Inflammatory macrophage treated with lipopolysaccharide for 1 hour (primary cell): ENCODE results near the gene MAJIN.

Experiments
- DNase-seq, 2 donors: peaks; one replicate each; pipeline ENCODE4 v3.0.0-alpha.2; 2020 to 2022

MAJIN gene

DNA sequence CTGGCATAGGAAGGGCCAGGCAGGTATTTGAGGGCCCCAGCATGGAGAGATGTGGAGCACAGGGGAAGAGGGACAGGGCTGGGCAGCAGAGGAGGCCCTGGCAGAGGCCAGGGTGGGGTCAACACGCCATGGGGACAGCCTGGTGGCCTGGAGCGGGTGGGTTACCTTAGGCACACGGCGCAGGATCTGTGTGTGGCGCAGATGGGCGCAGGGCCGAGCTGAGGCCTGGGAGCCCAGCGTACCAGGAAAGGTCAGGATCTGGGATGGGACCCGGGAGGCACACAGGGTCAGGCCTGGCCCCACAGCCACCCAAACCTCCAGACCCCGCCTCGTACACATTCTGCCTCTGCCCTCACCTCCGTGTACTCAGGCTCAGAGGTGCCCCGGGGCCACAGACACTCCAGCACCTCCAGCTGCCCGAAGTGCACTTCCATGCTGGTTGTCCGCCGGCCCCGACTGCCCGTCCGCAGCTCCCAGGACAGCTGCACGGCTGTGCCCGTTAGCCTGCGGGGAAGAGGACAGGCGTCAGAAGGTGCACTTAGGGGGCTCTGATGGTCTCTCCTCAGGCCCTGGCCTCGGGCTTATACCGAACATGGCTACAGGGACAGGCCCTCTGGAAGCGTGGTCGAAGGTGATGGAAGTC lies 61.3 kb downstream of the MAJIN start:
- no peak for DNase-seq

DNA sequence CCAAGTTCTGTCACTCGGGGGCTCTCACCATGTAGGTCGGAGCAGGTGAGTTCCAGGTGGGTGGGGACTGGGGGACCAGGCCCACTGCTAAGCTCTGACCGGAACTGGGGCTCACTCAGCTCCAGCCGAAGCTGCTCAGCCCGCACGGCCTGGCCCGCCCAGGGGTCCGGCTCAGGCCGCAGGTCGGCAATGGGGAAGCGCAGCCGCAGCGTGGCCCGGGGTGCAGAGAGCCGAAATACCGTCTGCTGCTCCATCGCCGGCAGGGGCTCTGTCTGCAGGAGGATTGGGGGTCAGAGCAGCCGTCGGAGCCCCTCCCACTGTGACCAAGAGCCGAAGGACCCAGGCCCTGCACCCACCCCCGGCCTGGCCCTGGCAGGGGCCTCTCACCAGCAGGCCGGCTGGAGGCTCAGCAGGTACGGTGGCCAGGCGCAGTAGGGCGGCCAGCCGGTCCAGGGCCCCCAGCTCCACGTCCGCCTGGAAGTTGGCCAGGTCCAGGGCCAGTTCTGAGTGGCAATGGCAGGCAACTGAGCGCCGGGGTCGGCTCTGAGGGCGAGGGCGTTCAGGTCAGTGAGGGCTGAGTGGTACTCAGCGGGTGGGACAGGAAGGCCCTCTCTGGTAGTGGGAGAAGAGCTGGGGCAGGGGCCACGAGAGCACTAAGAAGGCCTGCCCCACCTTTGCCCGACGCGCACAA lies 62.1 kb downstream of the MAJIN start:
- no peak for DNase-seq

DNA sequence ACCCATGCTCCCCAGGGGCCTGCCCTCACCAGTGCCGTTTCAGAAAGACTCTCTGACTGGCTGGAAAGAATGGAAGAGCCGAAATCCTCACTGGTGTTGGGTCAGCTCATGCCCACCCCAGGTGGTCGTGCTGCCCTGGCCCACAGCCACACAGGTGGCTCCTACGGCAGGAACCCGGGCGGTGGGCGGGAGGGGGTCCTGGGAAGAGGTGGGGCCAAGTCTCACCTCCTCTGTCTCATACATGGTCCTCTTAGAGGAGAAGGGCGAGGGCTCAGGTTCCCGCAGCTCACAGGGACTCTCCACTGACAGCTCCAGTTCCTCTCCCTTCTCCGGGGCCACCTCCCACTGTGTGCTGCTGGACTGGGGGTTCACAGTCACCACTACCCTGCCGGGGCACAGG lies 63.1 kb downstream of the MAJIN start:
- no peak for DNase-seq

DNA sequence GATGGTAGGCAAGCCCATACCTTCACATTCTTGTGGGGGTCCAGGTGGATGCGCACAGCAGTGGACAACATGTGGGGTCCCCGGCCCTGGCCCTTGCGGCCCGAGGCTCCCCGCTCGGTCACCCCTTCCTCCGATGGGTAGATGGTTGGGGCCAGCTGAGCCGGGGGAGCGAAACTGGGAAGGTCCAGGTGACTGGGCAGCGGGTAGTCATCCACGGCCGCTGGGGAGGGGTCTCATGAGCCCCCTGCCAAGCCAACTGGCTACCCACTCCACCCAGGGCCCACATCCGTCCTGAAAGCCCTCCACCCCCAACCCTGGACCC lies 65.6 kb downstream of the MAJIN start:
- no peak for DNase-seq

DNA sequence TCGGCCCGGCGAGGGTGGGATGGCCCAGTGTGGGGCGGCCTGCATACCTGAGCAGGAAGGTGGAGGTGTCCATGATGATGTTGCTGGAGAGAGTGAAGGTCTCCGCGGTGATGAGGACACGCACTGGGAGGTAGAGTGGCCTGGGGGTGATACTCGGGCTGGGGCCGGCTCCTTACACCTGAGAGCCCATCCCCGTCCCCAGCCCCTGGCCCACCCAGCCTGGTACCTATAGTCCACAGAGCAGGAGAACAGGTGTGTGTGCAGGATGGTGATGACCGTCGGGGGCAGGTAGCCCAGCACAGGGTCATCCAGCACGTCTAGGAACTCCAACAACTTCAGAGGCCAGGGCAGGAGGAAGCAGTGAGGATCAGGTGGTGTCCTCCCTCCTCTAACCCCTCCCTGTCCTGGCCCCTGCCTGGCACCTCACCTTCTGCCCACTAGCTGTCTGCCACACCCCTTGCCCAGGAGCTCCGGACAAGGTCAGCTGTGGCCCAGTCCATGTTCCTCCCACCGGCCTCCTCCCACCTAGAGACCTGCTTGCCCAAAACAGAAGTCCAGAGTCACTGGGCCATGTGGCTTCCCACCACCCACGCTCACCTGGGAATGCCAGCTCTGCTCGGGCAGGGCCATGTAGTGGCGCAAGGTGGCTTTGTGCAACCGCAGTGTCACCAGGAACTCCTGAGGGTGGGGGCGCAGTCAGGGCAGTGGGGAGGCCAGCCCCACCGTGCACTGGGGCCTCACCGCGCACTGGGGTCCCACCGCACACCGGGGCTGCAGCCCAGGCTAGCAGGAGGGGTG lies 66.2 kb downstream of the MAJIN start:
- no peak for DNase-seq

DNA sequence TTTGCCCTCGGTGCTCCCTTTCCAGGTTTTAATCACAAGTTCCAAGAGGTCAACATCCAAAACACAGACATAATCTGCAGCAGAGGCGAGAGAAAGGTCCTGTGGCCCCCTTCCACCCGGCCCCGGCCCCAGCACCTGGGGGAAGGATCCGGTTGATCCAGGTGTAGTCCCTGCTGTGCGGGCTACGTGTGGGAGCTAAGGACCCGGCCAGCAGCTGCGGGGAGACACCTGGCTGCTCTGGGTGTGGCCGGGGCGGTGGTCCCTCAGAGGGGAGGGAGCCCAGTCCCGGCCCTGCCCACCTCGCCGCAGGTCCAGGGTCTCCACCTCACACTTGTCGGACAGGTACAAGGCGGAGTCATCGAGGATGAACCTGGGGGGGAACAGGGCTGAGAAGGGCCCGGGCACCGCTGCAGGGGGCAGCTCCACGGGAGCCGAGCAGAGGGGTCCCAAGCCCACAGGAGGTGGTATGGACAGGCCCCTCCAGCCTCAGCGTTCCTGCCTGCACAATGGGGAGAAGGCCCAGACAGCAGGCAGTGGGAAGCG lies 68.5 kb downstream of the MAJIN start:
- DNase-seq, result no peak

DNA sequence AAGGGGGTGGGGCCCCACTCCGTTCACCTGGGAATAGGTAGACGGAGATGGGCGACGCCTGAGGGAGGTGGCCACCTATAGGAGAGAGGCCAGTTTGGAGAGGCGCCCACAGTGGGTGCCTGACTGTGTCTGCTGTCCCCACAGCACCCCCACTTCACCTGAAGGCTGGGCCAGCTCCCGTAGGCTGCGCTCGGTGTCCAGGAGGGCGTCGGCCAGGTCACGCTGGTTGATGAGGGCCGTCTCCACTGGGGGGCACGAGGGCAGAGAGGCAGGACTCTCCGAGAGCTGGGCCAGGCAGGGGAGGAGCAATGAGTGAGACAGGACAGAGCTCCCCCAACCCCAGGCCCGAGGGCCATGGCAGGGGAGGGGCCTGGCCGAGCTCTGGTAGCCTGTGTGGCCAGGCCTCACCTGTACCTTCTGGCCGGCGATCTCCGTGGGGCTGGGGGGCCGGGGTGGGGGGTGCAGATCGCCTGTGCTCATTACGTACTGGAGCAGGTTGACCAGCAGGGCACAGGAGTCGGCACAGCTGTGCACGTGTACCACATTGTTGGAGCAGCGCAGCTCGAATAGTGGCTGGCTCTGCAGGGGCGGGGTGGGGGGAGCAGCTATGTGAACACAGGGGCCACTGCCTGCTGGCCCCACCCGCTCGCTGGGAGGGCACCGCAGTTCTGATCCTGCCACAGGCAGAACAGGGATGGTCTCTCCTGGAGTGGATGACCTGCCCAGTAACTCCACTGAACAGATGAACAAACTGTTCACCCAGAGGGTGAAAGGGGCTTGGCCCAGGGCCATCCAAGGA lies 69.6 kb downstream of the MAJIN start:
- DNase-seq, result no peak

DNA sequence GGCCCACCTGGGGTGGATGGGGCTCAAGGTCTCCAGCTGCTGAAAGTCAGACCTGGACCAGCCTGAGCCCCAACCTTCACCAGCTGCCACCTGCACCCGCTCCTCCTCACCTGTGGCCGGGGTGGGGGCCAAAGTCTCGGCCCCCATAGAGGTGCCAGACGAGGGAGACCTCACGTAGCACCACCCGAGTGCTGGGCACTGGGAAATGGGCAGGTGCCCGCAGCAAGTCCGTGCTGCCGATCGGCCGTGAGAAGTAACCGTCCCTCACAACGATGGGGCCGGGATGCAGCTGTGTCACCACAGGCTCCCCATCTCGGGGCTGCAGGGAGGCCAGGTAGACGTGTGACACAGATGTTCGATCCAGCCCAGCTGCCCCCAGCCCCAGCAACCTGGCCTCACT lies 71.1 kb downstream of the MAJIN start:
- DNase-seq, result no peak

DNA sequence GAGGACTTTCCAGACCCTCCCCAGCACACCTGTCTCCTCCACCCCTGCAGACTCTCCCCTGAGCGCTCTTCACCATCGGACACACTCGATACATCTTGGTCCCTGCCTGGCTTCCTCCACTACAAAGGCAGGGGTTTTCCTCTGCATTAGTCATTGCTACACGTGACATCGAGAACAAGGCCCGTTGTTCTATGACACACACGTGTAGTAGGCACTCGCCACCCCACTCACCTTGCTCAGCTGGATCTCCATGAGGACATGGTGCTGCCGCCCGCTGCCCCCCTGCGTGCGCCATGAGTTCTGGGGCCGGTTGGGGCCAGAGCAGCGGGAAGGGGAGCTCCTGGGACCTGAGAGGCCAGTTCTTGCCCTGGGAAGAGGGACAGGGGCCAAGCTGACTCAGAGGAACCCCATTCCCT lies 71.6 kb downstream of the MAJIN start:
- no peak for DNase-seq

DNA sequence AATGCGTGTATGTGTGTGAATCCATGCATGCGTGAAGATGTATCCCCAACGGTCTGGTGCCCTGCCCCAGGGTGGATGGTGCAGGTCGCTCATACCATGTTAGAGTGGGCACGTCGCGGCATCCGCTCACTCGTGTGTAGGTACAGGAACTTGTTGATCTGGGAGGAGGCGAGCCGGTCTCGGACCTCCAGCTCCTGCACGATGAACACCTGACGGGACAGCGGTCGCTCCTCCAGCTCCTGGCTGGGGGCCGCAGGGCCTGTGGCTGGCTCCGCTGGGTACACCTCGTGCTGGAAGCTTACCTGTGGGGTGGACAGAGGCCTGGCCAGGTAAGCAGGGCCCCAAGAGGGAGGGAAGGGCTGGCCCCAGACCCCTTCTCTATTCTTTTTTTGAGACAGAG lies 73.4 kb downstream of the MAJIN start:
- no peak for DNase-seq

DNA sequence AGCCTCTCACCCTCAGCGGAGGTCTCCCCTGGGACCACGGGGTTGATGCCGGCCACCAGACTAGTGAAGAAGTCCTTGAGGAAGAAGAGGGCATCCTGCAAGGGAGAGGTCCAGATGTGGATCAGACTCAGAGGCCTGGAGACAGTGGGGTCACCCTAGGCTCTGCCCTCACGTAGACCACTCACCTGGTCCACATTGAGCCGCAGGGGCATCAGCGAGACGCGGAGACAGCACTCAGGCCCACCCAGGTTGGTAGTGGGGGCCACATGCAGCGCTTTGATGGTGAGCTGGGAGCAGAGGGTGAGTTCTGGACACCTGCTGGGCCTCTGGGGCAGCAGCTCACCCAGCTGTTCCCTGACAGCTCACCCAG lies 73.8 kb downstream of the MAJIN start:
- no peak for DNase-seq

DNA sequence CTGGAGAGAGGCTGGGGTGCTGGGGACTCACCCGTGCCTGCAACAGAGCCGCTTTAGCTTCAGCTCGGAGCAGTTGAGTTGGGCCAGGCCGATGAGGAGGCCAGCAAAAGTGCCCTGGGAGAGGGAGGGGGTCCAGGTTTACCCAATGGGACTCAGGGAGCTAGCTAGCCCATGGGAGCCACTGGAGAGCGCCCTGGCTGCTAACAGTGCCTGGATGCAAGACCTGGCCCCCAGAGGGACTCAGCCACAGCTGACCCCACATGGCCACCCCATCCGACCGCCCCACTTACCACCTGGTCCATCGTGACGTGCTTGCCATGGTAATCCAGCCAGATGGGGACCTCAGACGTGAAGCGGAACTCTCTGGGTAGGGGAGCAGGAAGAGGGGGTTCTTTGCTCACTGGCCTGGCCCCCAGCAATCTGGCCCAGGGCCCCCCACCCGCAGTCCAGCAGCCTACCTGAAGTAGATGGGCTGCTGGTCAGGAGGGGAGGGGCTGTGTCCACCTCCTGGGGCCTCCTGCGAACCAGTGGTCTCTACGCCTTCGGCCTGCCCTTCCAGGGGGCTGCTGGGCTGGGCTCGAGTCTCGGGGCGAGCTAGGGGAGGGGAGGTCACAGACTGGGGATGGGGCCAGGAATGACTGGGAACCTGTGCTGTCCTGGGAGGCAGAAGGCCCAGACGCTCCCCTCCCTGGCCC lies 74.4 kb downstream of the MAJIN start:
- no peak for DNase-seq

DNA sequence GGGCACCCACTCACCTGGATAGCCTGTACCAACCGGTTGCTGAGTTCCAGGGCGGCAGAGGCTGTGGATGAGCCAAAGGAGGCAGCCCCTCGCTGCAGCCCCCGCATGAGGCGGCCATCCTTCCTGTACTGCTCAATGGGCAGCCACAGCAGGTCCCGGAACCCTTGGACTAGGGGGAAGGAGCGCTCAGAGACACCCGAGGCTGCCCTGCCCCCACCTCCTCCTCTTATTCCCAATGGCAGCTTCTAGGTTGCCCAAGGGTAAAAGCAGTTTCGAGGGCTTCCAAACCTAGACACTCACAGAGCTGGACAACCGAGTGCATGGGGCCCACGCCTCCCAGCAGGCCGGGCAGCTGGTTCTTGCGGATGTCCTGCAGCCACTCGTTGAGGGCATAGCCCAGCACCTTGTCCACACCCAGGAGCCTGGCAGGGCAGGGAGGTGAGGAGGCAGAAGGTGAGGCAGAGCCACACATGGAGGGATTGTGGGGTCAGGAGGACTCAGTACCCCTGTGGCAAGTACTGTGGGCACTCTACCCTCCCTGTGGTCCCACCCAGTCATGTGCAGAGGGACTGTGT lies 75.4 kb downstream of the MAJIN start:
- no peak for DNase-seq

DNA sequence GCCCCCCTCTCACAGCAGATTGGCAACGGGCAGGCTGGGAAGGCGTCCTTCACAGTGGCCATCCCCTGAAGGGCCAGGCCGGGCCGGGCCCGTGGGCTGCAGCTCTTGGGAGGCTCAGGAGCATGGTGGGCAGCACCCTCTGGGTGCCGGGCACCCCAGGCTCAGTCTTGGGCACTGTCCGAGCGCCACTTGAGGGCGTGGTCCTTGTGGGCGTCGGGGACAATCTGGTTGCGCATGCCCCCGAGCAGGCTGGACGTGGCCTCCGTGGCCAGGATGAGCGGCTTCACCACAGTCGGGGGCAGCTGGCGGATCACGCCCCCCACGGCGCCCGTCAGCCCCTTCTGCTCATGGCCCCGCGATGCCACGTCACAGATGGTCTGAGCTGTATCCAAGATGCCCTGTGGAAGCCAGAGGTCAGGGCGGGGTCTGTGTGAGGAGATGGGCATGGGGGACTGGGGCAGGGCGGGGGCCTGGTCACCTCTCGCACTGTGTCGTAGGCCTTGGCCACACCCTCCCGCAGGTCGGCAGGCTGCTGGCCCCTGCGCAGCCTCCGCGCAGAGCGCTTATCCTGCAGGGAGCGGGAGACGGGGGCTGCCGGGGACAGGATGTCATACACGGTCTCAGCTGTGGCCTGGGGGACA lies 77.0 kb downstream of the MAJIN start:
- DNase-seq, result no peak

DNA sequence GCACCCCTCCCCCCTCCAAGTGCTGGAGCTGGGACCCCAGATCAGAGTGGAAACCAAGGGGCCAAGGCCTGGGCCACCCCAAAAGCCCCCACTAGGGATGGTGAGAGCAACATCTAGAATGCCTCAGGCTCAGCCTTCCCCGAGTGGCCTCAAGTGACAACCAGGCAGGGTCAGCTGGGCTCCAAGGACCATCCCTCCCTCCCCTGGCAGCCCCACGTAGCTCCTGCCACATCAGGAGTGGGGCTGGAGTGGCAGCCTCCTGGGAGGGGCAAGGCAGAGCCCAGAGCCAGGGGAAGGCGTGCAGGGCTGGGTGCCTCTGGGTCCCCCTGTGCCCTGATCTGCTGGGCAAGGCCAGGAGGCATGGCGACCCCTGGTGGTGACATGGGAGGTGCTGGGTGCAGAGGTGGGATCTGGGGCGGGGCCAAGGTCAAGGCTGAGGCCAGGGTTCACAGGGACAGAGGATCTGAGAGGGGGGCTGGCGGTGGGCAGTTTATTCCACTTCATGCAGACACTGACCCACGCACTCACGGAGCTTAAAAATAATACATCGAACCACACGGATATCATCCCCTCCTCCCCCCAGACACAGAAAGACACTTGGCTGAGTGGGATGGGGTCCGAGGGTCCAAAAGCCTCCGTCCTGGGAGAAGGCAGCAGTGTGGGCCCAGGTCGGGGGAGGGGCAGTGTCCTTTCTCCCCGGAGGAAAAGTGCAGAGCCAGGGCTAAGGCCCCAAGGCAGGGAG lies 77.7 kb downstream of the MAJIN start:
- peak; percentile 61 to 92 for DNase-seq

DNA sequence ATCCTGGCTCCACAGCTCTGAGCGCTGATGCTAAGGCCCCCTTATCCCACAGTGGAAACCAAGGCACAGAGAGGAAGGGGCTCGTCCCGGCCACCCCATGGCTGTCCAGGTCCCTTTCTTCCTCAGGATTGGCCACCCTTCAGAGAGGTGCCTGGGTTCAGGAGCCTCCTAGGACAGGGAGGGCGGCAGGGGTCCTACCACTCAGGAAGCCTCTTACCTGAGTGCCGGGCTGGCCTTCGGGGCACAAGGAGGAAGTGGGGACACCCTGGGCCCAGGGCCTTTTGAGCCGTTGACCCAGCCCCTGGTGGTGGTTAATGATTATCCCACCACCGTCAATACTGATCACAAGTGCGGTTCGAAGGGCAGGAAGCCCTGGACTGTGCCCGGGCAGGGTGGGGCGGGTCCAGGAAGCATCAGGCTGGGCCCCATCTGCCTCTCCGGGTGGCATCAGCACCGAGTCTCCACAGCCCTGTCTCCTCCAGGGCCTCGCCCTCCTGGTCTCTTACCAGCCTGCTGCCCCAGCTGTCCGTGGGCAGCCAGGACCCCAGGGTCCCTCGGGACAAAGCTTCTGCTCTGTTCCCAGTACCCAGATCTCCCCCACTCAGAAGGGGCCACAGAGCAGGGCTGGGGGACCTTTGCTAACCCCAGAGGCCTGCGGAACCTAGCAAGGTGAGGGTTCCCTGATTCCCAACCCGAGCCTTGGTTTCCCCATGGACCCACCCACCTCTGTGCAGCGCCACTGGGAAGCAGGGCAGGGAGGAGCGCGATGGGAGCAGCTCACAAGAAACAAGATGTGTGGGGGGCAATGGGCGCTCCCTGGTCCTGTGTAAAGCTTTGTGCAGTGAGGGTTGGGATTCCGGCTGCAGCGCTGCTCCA lies 78.5 kb downstream of the MAJIN start:
- no peak for DNase-seq

DNA sequence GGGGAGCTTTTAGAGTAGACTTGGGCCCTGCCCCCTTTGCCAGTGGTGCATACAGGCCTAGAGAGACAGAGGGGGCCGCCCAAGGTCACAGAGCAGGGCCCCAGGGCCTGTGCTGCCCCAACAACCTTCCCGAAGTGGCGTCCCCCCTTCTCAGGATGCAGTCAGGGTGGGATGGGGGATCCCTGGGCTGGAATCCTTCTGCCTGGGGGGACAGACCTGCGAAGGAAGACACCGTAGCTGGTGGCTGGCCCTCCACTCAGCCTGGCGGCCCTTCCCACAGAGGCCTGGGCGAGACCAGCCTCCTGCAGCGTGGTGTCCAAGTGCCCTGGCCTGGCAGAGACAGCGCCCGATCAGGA lies 79.1 kb downstream of the MAJIN start:
- DNase-seq, result no peak

DNA sequence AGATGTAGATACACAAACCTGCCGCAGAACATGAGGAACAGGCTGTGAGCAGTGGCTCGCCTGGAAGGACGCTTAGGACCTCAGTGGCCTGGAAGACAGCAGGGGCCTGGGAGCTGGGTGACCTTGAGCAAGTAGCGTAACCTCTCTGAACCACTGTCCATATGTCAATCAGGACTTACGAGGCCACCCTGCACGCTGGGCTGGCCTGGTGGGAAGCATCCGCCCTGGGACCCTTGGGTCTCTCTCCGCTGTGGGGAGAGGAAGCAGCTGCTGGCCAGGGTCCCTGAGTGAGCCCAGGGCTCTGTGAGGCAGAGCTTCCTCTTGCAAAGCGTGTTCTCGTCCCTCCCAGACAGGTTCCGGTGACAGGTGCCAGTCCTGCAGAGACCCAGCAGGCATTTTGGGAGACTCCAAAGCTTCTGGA lies 79.5 kb downstream of the MAJIN start:
- DNase-seq, result no peak

DNA sequence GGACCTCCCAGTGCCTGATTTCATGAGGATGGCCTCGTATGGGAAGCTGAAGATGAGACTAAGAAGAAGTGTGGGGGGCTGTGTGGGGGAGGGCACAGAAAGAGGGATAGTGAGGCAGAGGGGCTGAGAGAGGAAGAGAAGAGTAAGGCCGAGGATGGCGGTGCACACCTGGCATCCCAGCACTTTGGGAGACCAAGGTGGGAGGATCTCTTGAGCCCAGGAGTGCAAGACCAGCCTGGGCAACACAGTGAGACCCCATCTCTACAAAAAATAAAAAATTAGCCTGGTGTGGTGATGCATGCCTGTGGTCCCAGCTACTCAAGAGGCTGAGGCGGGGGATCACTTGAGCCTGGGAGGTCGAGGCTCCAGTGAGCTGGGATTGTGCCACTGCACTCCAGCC lies 80.0 kb downstream of the MAJIN start:
- DNase-seq, result no peak
